Measurements from ENCODE around the gene SMAD6.

The SMAD6 gene

GRCh38 chr15:66715720-66716655 is 14.0 kb downstream of the SMAD6 start:
- DNase-seq (ENCODE audit: low read depth), result no peak
- TF ChIP-seq, protein P1, sequence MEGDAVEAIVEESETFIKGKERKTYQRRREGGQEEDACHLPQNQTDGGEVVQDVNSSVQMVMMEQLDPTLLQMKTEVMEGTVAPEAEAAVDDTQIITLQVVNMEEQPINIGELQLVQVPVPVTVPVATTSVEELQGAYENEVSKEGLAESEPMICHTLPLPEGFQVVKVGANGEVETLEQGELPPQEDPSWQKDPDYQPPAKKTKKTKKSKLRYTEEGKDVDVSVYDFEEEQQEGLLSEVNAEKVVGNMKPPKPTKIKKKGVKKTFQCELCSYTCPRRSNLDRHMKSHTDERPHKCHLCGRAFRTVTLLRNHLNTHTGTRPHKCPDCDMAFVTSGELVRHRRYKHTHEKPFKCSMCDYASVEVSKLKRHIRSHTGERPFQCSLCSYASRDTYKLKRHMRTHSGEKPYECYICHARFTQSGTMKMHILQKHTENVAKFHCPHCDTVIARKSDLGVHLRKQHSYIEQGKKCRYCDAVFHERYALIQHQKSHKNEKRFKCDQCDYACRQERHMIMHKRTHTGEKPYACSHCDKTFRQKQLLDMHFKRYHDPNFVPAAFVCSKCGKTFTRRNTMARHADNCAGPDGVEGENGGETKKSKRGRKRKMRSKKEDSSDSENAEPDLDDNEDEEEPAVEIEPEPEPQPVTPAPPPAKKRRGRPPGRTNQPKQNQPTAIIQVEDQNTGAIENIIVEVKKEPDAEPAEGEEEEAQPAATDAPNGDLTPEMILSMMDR (IDR thresholded peaks at IDR 0.05; ENCODE audit: control insufficient read depth, insufficient read depth, low read depth, low read length, missing control alignments), result no peak
- no peak overlapping the region for H3K4me3 ChIP-seq (ENCODE audit: control insufficient read depth, low read depth, low read length)

- no peak for DNase-seq (ENCODE audit: low read depth)
- TF ChIP-seq, protein P1 (IDR thresholded peaks at IDR 0.05; ENCODE audit: control insufficient read depth, insufficient read depth, low read depth, low read length, missing control alignments), result no peak
- no peak overlapping the region for H3K4me3 ChIP-seq (ENCODE audit: control insufficient read depth, low read depth, low read length)
Observed at GRCh38 chr15:66716656-66717020, 14.6 kb downstream of the SMAD6 start.

GRCh38 chr15:66718220-66718988 is 16.4 kb downstream of the SMAD6 start:
- no peak for DNase-seq (ENCODE audit: low read depth)
- TF ChIP-seq, protein P1 (IDR thresholded peaks at IDR 0.05; ENCODE audit: control insufficient read depth, insufficient read depth, low read depth, low read length, missing control alignments), result no peak
- H3K4me3 ChIP-seq (ENCODE audit: control insufficient read depth, low read depth, low read length), result no peak overlapping the region

- H3K4me3 ChIP-seq (ENCODE audit: control insufficient read depth, low read depth, low read length), result no peak overlapping the region
- no peak for DNase-seq (ENCODE audit: low read depth)
- TF ChIP-seq, protein P1 (IDR thresholded peaks at IDR 0.05; ENCODE audit: control insufficient read depth, insufficient read depth, low read depth, low read length, missing control alignments), result no peak
Observed at GRCh38 chr15:66719471-66719870, 17.4 kb downstream of the SMAD6 start.

DNA sequence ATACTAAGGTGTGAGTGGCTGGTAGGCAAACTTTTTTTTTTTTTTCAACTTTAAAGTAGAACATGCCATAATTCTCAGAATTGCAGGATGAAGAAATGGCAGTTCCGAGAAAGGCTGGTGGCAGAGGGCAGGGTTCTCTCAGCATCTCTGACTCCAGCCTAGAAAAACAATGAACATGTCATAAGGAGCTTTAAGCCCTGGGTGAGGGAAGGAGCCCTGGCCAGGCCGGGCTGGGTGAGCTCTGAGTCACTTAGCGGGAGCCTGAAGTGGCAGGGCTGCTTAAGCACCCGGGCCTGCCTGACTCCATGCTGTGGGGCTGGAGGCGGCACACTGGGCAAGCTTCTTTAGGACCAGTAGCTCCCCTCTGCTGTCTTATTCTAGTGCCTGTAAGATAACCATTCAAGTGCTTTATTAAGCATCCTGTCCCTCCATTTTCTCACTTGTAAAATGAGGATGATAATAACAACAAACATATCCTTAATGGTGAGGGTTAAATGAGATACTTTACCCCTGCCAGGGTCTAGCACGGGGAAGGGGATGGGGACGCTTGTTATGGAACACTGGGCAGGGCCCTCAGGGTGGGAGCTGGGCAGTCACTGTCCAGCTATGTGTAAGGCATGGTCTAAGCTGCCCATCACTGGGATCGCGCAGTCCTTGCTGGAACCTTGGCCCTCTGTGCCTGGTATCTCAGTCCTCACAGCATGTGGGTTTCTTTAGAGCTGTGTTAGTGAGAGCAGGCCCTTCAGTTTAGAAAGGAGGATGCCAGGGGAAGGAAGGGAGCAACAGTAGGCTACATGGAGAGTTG is 18.4 kb downstream of the SMAD6 start:
- TF ChIP-seq, protein P1 (IDR thresholded peaks at IDR 0.05; ENCODE audit: control insufficient read depth, insufficient read depth, low read depth, low read length, missing control alignments), result no peak
- H3K4me3 ChIP-seq (ENCODE audit: control insufficient read depth, low read depth, low read length), result no peak overlapping the region
- peak; percentile 61 for DNase-seq (ENCODE audit: low read depth)

GRCh38 chr15:66721020-66721419 is 19.0 kb downstream of the SMAD6 start:
- TF ChIP-seq, protein P1 (IDR thresholded peaks at IDR 0.05; ENCODE audit: control insufficient read depth, insufficient read depth, low read depth, low read length, missing control alignments), result no peak
- DNase-seq (ENCODE audit: low read depth), result no peak
- H3K4me3 ChIP-seq (ENCODE audit: control insufficient read depth, low read depth, low read length), result no peak overlapping the region

All from AG09309 (cell line).